PFSK-1 (cell line): ENCODE measurements around the gene RANBP10.

Experiments
- FOXP2 ChIP-seq: optimal IDR thresholded peaks from 2 replicates; pipeline ENCODE3; 2011; ENCODE audit warnings: borderline replicate concordance, control low read depth, inconsistent platforms; ENCODE audit not compliant: insufficient read depth; ENCODE audit errors: extremely low read length, extremely low read depth
- POLR2AphosphoS5 ChIP-seq: IDR thresholded peaks from 2 replicates; pipeline ENCODE4 v1.6.1; 2012; ENCODE audit warnings: low read depth, mild to moderate bottlenecking, control low read depth, low read length, moderate library complexity
- SIN3A ChIP-seq: IDR thresholded peaks from 2 replicates; pipeline ENCODE4 v1.6.1; 2012; ENCODE audit warnings: mild to moderate bottlenecking, low read length, moderate library complexity, borderline replicate concordance; ENCODE audit not compliant: insufficient read depth
- TAF1 ChIP-seq: IDR thresholded peaks from 2 replicates; pipeline ENCODE4 v1.6.1; 2012; ENCODE audit warnings: low read length, control low read depth, borderline replicate concordance; ENCODE audit not compliant: insufficient read depth
- TF ChIP-seq, protein P1 (sequence below), 2 experiments: IDR thresholded peaks; 2 replicates each; pipeline versions ENCODE4 v1.6.1 to v1.8.0; 2011 to 2012; ENCODE audit warnings: low read depth in 2 of 2, low read length in 2 of 2, control low read depth in 1 of 2, inconsistent platforms in 1 of 2, mild to moderate bottlenecking in 1 of 2, moderate library complexity in 1 of 2; ENCODE audit not compliant: insufficient read depth in 1 of 2

RANBP10 gene

DNA sequence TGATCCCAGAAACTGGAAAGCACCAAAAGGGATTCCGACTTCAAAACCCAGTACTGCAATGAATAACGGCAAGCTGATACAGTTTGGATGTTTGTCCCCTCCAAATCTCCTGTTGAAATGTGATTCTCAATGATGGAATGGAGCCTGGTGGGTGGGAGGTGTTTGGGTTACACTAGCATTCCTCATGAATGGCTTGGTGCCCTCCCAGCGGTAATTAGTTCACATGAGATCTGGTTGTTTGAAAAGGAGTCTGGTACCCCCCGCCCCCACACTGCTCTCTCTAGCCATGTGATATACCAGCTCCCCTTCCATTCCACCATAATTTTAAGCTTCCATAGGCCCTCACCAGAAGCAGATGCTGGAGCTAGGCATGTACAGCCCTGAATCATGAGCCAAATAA lies 40.1 kb downstream of the RANBP10 start:
- TF ChIP-seq, protein P1, sequence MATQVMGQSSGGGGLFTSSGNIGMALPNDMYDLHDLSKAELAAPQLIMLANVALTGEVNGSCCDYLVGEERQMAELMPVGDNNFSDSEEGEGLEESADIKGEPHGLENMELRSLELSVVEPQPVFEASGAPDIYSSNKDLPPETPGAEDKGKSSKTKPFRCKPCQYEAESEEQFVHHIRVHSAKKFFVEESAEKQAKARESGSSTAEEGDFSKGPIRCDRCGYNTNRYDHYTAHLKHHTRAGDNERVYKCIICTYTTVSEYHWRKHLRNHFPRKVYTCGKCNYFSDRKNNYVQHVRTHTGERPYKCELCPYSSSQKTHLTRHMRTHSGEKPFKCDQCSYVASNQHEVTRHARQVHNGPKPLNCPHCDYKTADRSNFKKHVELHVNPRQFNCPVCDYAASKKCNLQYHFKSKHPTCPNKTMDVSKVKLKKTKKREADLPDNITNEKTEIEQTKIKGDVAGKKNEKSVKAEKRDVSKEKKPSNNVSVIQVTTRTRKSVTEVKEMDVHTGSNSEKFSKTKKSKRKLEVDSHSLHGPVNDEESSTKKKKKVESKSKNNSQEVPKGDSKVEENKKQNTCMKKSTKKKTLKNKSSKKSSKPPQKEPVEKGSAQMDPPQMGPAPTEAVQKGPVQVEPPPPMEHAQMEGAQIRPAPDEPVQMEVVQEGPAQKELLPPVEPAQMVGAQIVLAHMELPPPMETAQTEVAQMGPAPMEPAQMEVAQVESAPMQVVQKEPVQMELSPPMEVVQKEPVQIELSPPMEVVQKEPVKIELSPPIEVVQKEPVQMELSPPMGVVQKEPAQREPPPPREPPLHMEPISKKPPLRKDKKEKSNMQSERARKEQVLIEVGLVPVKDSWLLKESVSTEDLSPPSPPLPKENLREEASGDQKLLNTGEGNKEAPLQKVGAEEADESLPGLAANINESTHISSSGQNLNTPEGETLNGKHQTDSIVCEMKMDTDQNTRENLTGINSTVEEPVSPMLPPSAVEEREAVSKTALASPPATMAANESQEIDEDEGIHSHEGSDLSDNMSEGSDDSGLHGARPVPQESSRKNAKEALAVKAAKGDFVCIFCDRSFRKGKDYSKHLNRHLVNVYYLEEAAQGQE (IDR thresholded peaks at IDR 0.05; ENCODE audit: insufficient read depth in 1 of 2, low read depth in 2 of 2, low read length in 2 of 2), result no peak
- TF ChIP-seq TAF1, result no peak
- no peak for TF ChIP-seq SIN3A
- TF ChIP-seq FOXP2, result no peak
- TF ChIP-seq POLR2AphosphoS5, result no peak

DNA sequence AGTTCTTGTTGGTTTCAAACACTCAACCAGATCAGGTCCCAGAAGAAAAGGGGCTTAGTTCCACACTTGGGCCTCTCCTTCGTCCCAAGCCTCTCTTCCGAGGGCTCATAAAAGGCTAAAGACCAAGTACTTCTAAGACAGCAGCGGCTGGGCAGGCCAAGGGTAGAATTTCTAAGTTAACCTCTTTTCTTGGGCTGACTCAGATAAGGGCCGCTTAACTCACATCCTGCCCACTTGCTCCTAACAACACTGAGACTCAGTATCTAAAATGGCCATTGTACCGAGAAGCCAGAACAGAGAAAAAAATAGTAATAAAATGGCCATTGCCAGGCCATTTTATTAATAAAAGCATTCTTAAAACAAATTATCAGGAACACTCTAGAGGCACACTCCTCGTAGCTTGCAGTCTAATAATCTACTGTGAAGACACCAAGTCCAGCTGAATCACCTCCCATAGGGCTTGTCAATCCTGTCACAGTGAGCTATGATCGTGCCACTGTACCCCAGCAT lies 42.1 kb downstream of the RANBP10 start:
- TF ChIP-seq POLR2AphosphoS5 (no peak), TAF1 (no peak), SIN3A (no peak), FOXP2 (no peak)
- TF ChIP-seq, protein P1 (IDR thresholded peaks at IDR 0.05; ENCODE audit: insufficient read depth in 1 of 2, low read depth in 2 of 2, low read length in 2 of 2), result no peak

DNA sequence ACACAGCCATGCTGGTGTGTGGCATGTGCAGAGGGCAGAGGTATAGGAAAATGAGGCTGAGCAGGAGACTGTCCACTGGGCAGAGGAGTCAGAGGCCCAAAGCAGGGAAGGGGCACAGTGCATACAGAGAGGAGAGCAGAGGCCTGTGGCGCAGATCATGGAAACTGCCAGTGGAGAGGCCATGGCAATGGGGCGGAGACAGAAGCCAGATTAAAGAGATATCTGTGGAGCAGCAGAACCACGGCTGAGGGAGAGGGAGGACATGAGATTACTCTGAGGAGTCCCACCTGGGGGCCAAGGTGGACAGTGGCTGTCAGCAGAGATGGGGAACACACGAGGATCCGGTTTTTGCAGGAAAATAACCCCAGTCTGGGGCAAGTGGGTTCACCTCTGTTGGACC lies 43.3 kb downstream of the RANBP10 start:
- TF ChIP-seq SIN3A, result no peak
- no peak for TF ChIP-seq TAF1
- TF ChIP-seq, protein P1 (IDR thresholded peaks at IDR 0.05; ENCODE audit: insufficient read depth in 1 of 2, low read depth in 2 of 2, low read length in 2 of 2), result no peak
- TF ChIP-seq POLR2AphosphoS5, result no peak
- no peak for TF ChIP-seq FOXP2

DNA sequence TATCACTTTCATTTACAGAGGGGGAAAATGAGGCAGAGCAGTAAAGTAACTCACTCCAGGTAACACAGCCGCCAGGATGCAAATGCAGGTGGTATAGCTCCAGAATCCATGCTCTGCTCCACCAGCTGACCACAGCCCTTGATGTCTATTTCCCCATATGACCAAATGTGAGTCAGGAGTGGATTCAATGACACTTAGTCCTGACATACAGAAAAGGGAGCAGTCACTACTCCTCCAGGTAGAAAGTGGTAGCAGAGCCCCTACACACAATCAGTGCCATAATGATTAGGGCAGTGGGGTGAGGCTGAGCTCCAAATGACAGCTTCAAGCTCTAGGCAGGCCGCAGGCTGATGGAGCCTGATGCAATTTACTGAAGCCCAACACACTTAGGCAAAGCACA lies 44.0 kb downstream of the RANBP10 start:
- TF ChIP-seq FOXP2 (no peak), TAF1 (no peak), POLR2AphosphoS5 (no peak), SIN3A (no peak)
- TF ChIP-seq, protein P1 (IDR thresholded peaks at IDR 0.05; ENCODE audit: insufficient read depth in 1 of 2, low read depth in 2 of 2, low read length in 2 of 2), result no peak

DNA sequence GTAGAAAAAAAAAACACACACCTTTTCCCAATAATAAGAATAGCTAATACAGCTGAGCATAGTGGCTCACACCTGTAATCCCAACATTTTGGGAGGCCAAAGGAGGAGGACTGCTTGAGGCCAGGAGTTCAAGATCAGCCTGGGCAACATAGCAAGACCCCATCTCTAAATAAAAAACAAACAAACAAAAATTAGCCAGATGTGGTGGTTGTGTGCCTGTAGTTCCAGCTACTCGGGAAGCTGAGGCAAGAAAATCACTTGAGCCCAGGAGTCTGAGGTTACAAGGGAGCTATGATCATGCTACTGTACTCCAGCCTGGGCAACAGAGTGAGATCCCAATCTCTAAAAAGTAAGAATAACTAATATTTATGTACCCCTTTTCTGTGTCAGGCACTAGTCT lies 44.4 kb downstream of the RANBP10 start:
- TF ChIP-seq FOXP2 (no peak), SIN3A (no peak), POLR2AphosphoS5 (no peak), TAF1 (no peak)
- TF ChIP-seq, protein P1 (IDR thresholded peaks at IDR 0.05; ENCODE audit: insufficient read depth in 1 of 2, low read depth in 2 of 2, low read length in 2 of 2), result no peak
